GM15510 (cell line): ENCODE results near the gene TBX10.

Experiments used
- POLR2A ChIP-seq: IDR thresholded peaks from 3 replicates; pipeline ENCODE4 v1.6.1; 2011; ENCODE audit warnings: borderline replicate concordance; ENCODE audit not compliant: insufficient read length; ENCODE audit errors: extremely low read depth

Gene TBX10

GRCh38 chr11:67639438-67639859 is at the start of gene TBX10:
Gene TBX10 (minus strand): TSS chr11:67639763. CDS start chr11:67639472, 291 bp downstream.
- no peak for TF ChIP-seq POLR2A

- no peak for TF ChIP-seq POLR2A
Measured at GRCh38 chr11:67689178-67689577, 49.6 kb upstream of the TBX10 start.

- TF ChIP-seq POLR2A: no peak
Measured at GRCh38 chr11:67687986-67688385, 48.4 kb upstream of the TBX10 start.

- TF ChIP-seq POLR2A: no peak
Measured at GRCh38 chr11:67680696-67681470, 41.3 kb upstream of the TBX10 start.

GRCh38 chr11:67675058-67675747 is 35.6 kb upstream of the TBX10 start:
- TF ChIP-seq POLR2A: no peak

GRCh38 chr11:67674442-67674871 is 34.9 kb upstream of the TBX10 start, which contains the start of gene ALDH3B2:
Gene ALDH3B2 (minus strand): TSS chr11:67674623. CDS start chr11:67666935, 7,688 bp downstream.
- no peak for TF ChIP-seq POLR2A

- TF ChIP-seq POLR2A: no peak
Measured at GRCh38 chr11:67673902-67674301, 34.3 kb upstream of the TBX10 start.

GRCh38 chr11:67673358-67673757 is 33.8 kb upstream of the TBX10 start:
- TF ChIP-seq POLR2A: no peak

- no peak for TF ChIP-seq POLR2A
Measured at GRCh38 chr11:67671211-67671520, 31.6 kb upstream of the TBX10 start.

- no peak for TF ChIP-seq POLR2A
Measured at GRCh38 chr11:67670316-67671210, 31.0 kb upstream of the TBX10 start.

- TF ChIP-seq POLR2A: no peak
Measured at GRCh38 chr11:67668192-67668551, 28.6 kb upstream of the TBX10 start.

- TF ChIP-seq POLR2A: no peak
Measured at GRCh38 chr11:67667490-67668191, 28.1 kb upstream of the TBX10 start.

- TF ChIP-seq POLR2A: no peak
Measured at GRCh38 chr11:67666676-67667489, 27.3 kb upstream of the TBX10 start.

- no peak for TF ChIP-seq POLR2A
Measured at GRCh38 chr11:67666303-67666645, 26.7 kb upstream of the TBX10 start.
